ENCODE data around the gene PARD3B. TPM values are rescaled to one million over a fixed set of nuclear protein-coding genes. Genes with fewer than 3 reads are reported as not detected.

The PARD3B gene
- total RNA-seq, 1 experiment from 2014 or later, result 2.0 TPM

- no peak for TF ChIP-seq POLR2AphosphoS5 (IDR thresholded peaks at IDR 0.05; ENCODE audit: low read depth, low read length)
- TF ChIP-seq RAD21 (IDR thresholded peaks at IDR 0.05; ENCODE audit: low read depth), result no peak
- TF ChIP-seq CTCF (IDR thresholded peaks at IDR 0.05 in 2 of 3, conservative IDR thresholded peaks at IDR 0.05 in 1 of 3; ENCODE audit: borderline replicate concordance in 1 of 3, insufficient read depth in 1 of 3, low read depth in 2 of 3, low read length in 2 of 3), result no peak
- no peak for TF ChIP-seq TCF7L2 (IDR thresholded peaks at IDR 0.05; ENCODE audit: borderline replicate concordance, extremely low read depth, insufficient read depth, insufficient read length)
Observed at GRCh38 chr2:204827701-204828590, 282.7 kb downstream of the PARD3B start (continued).

GRCh38 chr2:204834716-204835384, 289.6 kb downstream of the PARD3B start:
- Histone ChIP-seq H3K27me3 (ENCODE audit: insufficient read depth, low read length) (no peaks in the 10 kb centered on the region), H3K4me1 (ENCODE audit: control insufficient read depth in 1 of 2, insufficient read depth in 2 of 2, low read length in 2 of 2) (no peaks in the 10 kb centered on the region), H3K9me3 (ENCODE audit: control insufficient read depth in 1 of 2, insufficient read depth in 1 of 2, low read depth in 1 of 2, low read length in 2 of 2) (no peaks in the 10 kb centered on the region), H3K4me2 (ENCODE audit: low read length) (no peak overlapping the region), H3K9me2 (ENCODE audit: insufficient read depth) (no peaks in the 10 kb centered on the region), H2AFZ (ENCODE audit: low read depth, low read length, poor library complexity, severe bottlenecking) (no peak overlapping the region), H3K4me3 (replicated peaks in 1 of 2; ENCODE audit: low read depth in 1 of 2, low read length in 2 of 2) (no peak overlapping the region), H3K36me3 (ENCODE audit: control insufficient read depth in 1 of 2, insufficient read depth in 2 of 2, low read length in 2 of 2) (no peaks in the 10 kb centered on the region), H3K79me2 (ENCODE audit: insufficient read depth, low read length) (no peaks in the 10 kb centered on the region), H3K27ac (ENCODE audit: low read depth, low read length) (no peak overlapping the region), H3K9ac (ENCODE audit: low read length) (no peak overlapping the region), H4K20me1 (ENCODE audit: insufficient read depth) (no peaks in the 10 kb centered on the region)
- BruUV-seq (replicated peaks), result no TSS peak
- CTCF ChIA-PET, result no interaction called here
- no peak for DNase-seq (ENCODE audit: low read depth, low spot score)
- intact Hi-C loops (cut with micrococcal nuclease), result no loop called here
- no peak for ATAC-seq
- POLR2A ChIA-PET, result no interaction called here
- RAD21 ChIA-PET (ENCODE audit: low non-redundant PET in 1 of 2, low total read pairs in 2 of 2, uncharacterized antibody in 2 of 2, unreplicated experiment in 2 of 2), result no interaction called here
- no peak for TF ChIP-seq EZH2phosphoT487 (IDR thresholded peaks at IDR 0.05; ENCODE audit: borderline replicate concordance)
- no peak for TF ChIP-seq CBX3 (IDR thresholded peaks at IDR 0.05; ENCODE audit: low read depth)
- TF ChIP-seq EGR1 (IDR thresholded peaks at IDR 0.05; ENCODE audit: low read depth), result no peak
- TF ChIP-seq SIN3A (IDR thresholded peaks at IDR 0.05; ENCODE audit: low read depth), result no peak
- TF ChIP-seq ELF1 (IDR thresholded peaks at IDR 0.05; ENCODE audit: borderline replicate concordance, low read depth), result no peak
- TF ChIP-seq SP1 (IDR thresholded peaks at IDR 0.05; ENCODE audit: low read depth), result no peak
- no peak for TF ChIP-seq SRF (IDR thresholded peaks at IDR 0.05; ENCODE audit: low read depth)
- TF ChIP-seq YY1 (IDR thresholded peaks at IDR 0.05; ENCODE audit: extremely low read depth, insufficient replicate concordance, low read depth, low read length), result no peak
- no peak for TF ChIP-seq ZBTB33 (IDR thresholded peaks at IDR 0.05; ENCODE audit: extremely low read depth, insufficient replicate concordance, low read length)
- no peak for TF ChIP-seq ZFX (IDR thresholded peaks at IDR 0.05)
- no peak for TF ChIP-seq FOSL1 (IDR thresholded peaks at IDR 0.05; ENCODE audit: low read depth)
- no peak for TF ChIP-seq ZNF274 (IDR thresholded peaks at IDR 0.05; ENCODE audit: low read depth, low read length)
- no peak for TF ChIP-seq EZH2 (IDR thresholded peaks at IDR 0.05)
- no peak for TF ChIP-seq JUND (IDR thresholded peaks at IDR 0.05)
- no peak for TF ChIP-seq TCF7L2 (IDR thresholded peaks at IDR 0.05; ENCODE audit: borderline replicate concordance, extremely low read depth, insufficient read depth, insufficient read length)
- no peak for TF ChIP-seq RAD21 (IDR thresholded peaks at IDR 0.05; ENCODE audit: low read depth)
- no peak for TF ChIP-seq POLR2AphosphoS5 (IDR thresholded peaks at IDR 0.05; ENCODE audit: low read depth, low read length)
